Astrocyte of the hippocampus (primary cell): Measurements from ENCODE around the gene DDA1.

ENCODE experiments used
- DNase-seq: peaks from one replicate; pipeline ENCODE4 v3.0.0; 2011; ENCODE audit warnings: low read depth, low spot score

The DDA1 gene

GRCh38 chr19:17329366-17330261, 20.3 kb downstream of the DDA1 start:
- no peak for DNase-seq

- no peak for DNase-seq
These were observed 21.1 kb downstream of the DDA1 start for GRCh38 chr19:17330262-17331044.

- no peak for DNase-seq
These were observed 21.7 kb downstream of the DDA1 start for GRCh38 chr19:17331045-17331558.

GRCh38 chr19:17332360-17332676, 23.0 kb downstream of the DDA1 start:
- DNase-seq = no peak

GRCh38 chr19:17332677-17333581, 23.6 kb downstream of the DDA1 start:
- DNase-seq = peak; percentile 43

GRCh38 chr19:17333611-17334413, 24.4 kb downstream of the DDA1 start:
- peak; percentile 82 for DNase-seq

GRCh38 chr19:17334414-17335409, 25.3 kb downstream of the DDA1 start, which contains the start of gene ANO8:
ANO8 (minus strand) TSS chr19:17334855; CDS start chr19:17334670, 185 bp downstream.
- peak; percentile 99 for DNase-seq

- DNase-seq = no peak
These were observed 26.2 kb downstream of the DDA1 start for GRCh38 chr19:17335575-17335974.

GRCh38 chr19:17336872-17337674, 27.7 kb downstream of the DDA1 start, which contains the start of gene GTPBP3:
GTPBP3 (plus strand) TSS chr19:17337553; CDS start chr19:17337612, 59 bp downstream.
- DNase-seq = peak; percentile 99

GRCh38 chr19:17337675-17338432, 28.5 kb downstream of the DDA1 start:
- DNase-seq = no peak

- no peak for DNase-seq
These were observed 29.2 kb downstream of the DDA1 start for GRCh38 chr19:17338433-17339078.

GRCh38 chr19:17339088-17339741, 29.9 kb downstream of the DDA1 start:
- no peak for DNase-seq

- DNase-seq = no peak
These were observed 31.0 kb downstream of the DDA1 start for GRCh38 chr19:17340302-17340870.

- no peak for DNase-seq
These were observed 31.6 kb downstream of the DDA1 start for GRCh38 chr19:17340871-17341357.

GRCh38 chr19:17341386-17341785, 32.0 kb downstream of the DDA1 start:
- no peak for DNase-seq

- DNase-seq = no peak
These were observed 32.5 kb downstream of the DDA1 start for GRCh38 chr19:17341845-17342244.
